ENCODE results near the gene ERCC6. TPM values are rescaled to one million over a fixed set of nuclear protein-coding genes. Genes with fewer than 3 reads are reported as not detected.

Gene ERCC6
- total RNA-seq, 1 donor from 2014 or later = 46.2 TPM

DNA sequence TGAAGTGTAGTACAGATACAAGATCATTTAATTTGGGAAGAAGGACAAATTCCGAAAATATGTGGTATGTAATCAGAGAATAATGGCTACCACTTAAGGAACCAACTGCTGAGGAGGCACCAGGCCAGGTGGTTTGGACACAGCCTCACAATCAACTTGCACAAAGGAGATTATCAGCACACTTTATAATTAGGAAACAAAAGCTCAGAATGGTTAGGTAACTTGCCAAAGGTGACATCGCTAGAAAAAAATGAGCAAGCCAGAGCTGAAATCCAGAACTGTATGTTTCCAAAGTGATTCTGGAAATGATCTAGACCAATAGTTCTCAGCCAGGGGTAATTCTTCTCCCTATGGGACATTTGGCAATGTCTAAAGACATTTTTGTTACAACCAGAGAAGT lies 36.6 kb downstream of the ERCC6 start:
- intact Hi-C loops (cut with micrococcal nuclease) = no loop called here
- DNase-seq = no peak
- no peaks in the 10 kb centered on the region for H3K4me1 Mint-ChIP-seq
- ChIA-PET POLR2A (no interaction called here), CTCF (no interaction called here)
- no peak for ATAC-seq (ENCODE audit: low read depth)
- no peak overlapping the region for H3K27ac Mint-ChIP-seq
- TF ChIP-seq, protein P1, sequence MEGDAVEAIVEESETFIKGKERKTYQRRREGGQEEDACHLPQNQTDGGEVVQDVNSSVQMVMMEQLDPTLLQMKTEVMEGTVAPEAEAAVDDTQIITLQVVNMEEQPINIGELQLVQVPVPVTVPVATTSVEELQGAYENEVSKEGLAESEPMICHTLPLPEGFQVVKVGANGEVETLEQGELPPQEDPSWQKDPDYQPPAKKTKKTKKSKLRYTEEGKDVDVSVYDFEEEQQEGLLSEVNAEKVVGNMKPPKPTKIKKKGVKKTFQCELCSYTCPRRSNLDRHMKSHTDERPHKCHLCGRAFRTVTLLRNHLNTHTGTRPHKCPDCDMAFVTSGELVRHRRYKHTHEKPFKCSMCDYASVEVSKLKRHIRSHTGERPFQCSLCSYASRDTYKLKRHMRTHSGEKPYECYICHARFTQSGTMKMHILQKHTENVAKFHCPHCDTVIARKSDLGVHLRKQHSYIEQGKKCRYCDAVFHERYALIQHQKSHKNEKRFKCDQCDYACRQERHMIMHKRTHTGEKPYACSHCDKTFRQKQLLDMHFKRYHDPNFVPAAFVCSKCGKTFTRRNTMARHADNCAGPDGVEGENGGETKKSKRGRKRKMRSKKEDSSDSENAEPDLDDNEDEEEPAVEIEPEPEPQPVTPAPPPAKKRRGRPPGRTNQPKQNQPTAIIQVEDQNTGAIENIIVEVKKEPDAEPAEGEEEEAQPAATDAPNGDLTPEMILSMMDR (IDR thresholded peaks at IDR 0.05) = no peak
- H3K36me3 Mint-ChIP-seq (ENCODE audit: low read depth) = peaks cover 56% of the 10 kb centered on the region
- H3K4me3 Mint-ChIP-seq = no peak overlapping the region
- no peaks in the 10 kb centered on the region for H3K27me3 Mint-ChIP-seq
- no peaks in the 10 kb centered on the region for H3K9me3 Mint-ChIP-seq

DNA sequence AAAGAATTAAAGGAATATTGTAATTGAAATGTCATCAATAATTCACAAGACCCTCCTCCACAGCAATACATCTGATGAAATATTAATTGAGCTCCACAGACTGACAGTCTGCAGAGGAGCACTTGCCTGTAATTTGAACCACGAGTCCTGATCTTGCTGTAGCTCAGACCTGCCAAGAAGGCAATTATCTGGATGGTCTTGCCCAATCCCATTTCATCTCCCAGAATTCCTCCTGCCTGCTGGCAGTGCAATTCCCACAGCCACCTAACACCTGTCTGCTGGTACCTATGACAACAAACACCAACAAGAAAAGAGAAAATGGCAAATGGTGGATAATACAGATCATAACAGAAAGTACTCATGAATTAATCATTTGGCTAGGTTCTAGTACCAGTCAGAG lies 38.5 kb downstream of the ERCC6 start:
- Mint-ChIP-seq H3K27me3 (no peaks in the 10 kb centered on the region), H3K27ac (no peak overlapping the region), H3K4me3 (no peak overlapping the region), H3K4me1 (no peaks in the 10 kb centered on the region), H3K9me3 (no peaks in the 10 kb centered on the region), H3K36me3 (ENCODE audit: low read depth) (peaks cover 49% of the 10 kb centered on the region)
- DNase-seq (no peak), ATAC-seq (ENCODE audit: low read depth) (no peak)
- POLR2A ChIA-PET = no interaction called here
- TF ChIP-seq, protein P1 (IDR thresholded peaks at IDR 0.05) = no peak
- CTCF ChIA-PET = interaction anchor here (1.6 kb wide), 1 partner anchor 12 kb away, joined by 5 read pairs; no protein-coding TSS in a partner anchor
- intact Hi-C loops (cut with micrococcal nuclease) = no loop called here

DNA sequence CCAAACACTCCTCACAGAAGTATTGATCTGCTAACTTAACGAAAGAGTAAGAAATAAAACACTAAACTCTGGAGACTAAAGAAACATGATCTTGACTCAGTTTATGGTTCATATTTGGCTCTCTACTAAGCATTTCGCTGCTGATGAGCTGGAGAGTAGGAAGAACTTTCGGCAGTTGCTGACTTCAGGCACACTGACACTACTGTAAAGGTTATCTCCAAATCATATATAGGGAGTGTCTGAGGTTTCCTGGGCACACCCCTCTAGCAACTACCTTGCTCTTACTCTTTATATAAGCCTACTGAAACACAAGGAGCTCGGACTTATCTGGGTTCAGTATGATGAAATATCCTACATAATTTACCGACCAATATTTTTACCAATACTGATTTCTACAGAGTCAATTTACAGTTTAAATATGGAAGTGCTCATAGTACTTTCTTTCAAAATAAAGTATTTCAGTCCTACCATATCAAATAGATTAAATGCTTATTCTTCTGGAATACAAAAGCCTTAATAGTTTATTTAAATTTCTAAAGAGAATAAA lies 39.5 kb downstream of the ERCC6 start:
- H3K27me3 Mint-ChIP-seq = no peaks in the 10 kb centered on the region
- no peak overlapping the region for H3K4me3 Mint-ChIP-seq
- CTCF ChIA-PET = interaction anchor here (1.6 kb wide), 1 partner anchor 13 kb away, joined by 5 read pairs; no protein-coding TSS in a partner anchor
- TF ChIP-seq, protein P1 (IDR thresholded peaks at IDR 0.05) = no peak
- POLR2A ChIA-PET = no interaction called here
- H3K9me3 Mint-ChIP-seq = no peaks in the 10 kb centered on the region
- no peaks in the 10 kb centered on the region for H3K4me1 Mint-ChIP-seq
- DNase-seq = no peak
- ATAC-seq (ENCODE audit: low read depth) = no peak
- H3K36me3 Mint-ChIP-seq (ENCODE audit: low read depth) = peaks cover 45% of the 10 kb centered on the region
- no peak overlapping the region for H3K27ac Mint-ChIP-seq
- intact Hi-C loops (cut with micrococcal nuclease) = no loop called here

DNA sequence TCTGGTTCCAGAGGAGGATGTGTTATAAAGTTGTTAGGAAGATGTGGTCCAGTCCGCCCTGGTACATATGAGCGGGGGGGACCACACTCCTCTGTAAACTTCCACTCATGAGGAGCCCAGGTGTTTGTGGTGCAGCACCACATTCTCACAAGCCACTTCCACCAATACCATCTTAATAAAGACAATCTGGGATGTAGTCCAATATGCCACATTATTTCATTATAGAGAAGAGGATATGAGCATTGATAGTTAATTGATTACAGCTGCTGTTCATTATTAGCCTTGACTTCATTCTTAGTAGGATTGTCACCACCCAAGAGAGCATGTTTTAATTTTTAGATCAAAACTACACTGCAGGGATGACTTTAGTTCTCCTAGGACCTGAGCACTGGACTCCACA lies 40.5 kb downstream of the ERCC6 start:
- no peak for DNase-seq
- TF ChIP-seq, protein P1 (IDR thresholded peaks at IDR 0.05) = no peak
- CTCF ChIA-PET = no interaction called here

DNA sequence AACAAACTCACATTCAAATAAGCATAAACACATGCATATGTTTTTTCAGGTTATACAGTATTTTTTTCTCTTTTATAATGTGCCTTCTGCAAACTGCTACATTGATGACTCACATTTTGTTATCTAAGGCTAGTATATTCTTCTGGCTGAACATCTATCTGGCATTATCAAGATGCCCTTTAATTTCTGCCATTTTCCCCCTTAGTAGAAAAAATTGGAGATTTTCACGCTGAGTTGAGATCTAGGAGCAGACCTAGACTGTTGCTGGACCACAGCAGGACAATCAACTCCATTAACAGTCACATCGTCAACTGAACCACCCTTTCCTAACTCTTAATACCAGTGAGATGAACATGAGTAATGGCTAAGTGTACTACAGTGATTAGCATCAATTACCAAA lies 41.6 kb downstream of the ERCC6 start:
- no peaks in the 10 kb centered on the region for H3K9me3 Mint-ChIP-seq
- DNase-seq (no peak), ATAC-seq (ENCODE audit: low read depth) (no peak)
- no peak overlapping the region for H3K4me3 Mint-ChIP-seq
- POLR2A ChIA-PET = no interaction called here
- no peaks in the 10 kb centered on the region for H3K4me1 Mint-ChIP-seq
- TF ChIP-seq, protein P1 (IDR thresholded peaks at IDR 0.05) = no peak
- intact Hi-C loops (cut with micrococcal nuclease) = no loop called here
- H3K27ac Mint-ChIP-seq = no peak overlapping the region
- H3K36me3 Mint-ChIP-seq (ENCODE audit: low read depth) = peaks cover 49% of the 10 kb centered on the region
- H3K27me3 Mint-ChIP-seq = no peaks in the 10 kb centered on the region
- CTCF ChIA-PET = no interaction called here

More for the DNA sequence above, 40.5 kb downstream of the ERCC6 start:
- no peak overlapping the region for H3K27ac Mint-ChIP-seq
- H3K36me3 Mint-ChIP-seq (ENCODE audit: low read depth) = peaks cover 49% of the 10 kb centered on the region
- H3K27me3 Mint-ChIP-seq = no peaks in the 10 kb centered on the region
- POLR2A ChIA-PET = no interaction called here
- H3K4me1 Mint-ChIP-seq = no peaks in the 10 kb centered on the region
- no peaks in the 10 kb centered on the region for H3K9me3 Mint-ChIP-seq
- no peak overlapping the region for H3K4me3 Mint-ChIP-seq
- ATAC-seq (ENCODE audit: low read depth) = no peak
- intact Hi-C loops (cut with micrococcal nuclease) = no loop called here
